HL-60/S4 treated with retinoic acid at 250 ng/mL for 4 days and 3 days (cell line): ENCODE data around the gene ALDH1A3.

Experiments used
- in situ Hi-C: fragments of 300-500 bp; cut with MboI; formaldehyde crosslinking; loops from 2 replicates; pipeline ENCODE4 v1.7.0; 2022; ENCODE audit warnings: low sequenced_read_pairs

The ALDH1A3 gene

DNA sequence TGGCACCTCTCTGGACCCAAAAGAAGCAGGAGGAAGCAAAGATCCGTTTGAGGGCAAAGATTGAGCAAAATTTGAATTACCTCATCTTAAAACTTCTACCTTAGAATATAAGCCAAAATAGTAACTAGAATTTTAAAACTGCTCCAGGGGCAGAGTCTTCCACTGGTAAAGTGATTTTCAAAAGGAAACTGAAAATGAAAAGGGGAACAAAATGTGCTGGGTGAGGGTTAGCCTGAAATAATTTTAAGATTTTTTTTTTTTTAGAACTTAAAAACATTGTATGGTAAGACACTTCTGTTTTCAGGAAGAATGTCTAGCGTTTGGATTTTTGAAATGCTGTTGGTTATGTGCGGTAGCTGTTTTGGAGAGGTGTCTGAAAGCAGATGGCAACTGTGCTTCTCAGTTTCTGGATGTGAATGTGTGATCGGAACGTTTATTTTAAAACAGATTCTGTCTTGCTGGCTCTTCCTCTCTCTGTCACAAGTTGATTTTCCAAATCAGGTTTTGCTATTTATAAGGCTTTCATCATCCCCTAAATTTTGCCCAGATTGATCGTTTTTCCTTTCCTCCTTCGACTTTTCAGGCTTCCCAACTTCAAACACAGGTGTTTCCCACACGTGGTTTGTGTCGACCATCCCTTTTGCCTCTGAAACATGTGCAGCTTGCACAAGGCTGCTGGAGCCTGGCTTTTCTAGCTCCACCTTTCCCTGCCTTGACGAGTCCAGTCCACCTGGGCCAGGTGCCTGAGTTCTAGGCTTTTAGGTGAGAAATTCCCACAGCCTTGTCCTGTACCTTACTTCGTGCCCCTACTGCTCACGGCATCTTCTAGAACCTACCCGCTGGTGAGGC, 42.8 kb downstream of the ALDH1A3 start:
- in situ Hi-C loops, result loop anchor here (25.0 kb wide), 1 partner anchor 340 kb away; the partner anchor contains the start of gene CHSY1

DNA sequence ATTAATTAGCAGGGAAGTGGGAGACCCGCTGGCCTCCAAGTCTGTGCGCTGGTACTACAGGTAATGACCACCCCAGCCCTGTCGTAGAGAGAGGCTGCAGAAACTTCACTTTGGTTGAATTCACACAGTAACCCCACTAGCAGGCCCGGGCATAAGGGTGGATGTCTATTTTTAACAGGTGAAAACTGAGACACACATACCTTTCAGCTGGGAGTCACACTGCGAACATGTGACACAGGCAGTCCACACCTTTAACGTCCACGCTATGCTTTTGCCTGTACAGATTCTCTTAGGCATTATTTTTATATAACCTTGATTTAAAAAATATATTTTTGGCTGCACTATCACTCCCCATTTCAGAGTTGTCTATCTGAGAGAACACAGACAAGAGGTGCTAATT, 43.4 kb downstream of the ALDH1A3 start:
- in situ Hi-C loops, result loop anchor here (25.0 kb wide), 1 partner anchor 339 kb away; the partner anchor contains the start of gene CHSY1

DNA sequence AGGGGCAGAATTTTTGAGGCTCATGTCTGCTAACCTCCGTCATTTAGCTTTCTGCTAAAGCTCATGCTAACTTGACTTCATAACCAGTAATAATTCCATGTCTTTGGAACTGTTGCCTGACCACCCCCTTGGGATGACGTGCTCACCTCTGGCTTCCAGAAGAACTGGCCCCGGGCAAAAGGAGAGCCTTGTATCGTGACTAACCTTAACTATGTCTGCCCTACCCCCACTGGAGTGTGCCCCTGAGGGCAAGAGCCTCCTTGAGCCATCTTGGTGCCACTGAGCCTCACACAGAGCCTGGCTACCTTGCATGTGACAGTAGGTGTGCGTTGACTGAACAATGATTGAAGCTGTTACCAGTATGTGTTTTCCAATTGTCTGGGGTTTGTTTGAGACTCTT, 44.3 kb downstream of the ALDH1A3 start:
- in situ Hi-C loops, result loop anchor here (25.0 kb wide), 1 partner anchor 338 kb away; the partner anchor contains the start of gene CHSY1

DNA sequence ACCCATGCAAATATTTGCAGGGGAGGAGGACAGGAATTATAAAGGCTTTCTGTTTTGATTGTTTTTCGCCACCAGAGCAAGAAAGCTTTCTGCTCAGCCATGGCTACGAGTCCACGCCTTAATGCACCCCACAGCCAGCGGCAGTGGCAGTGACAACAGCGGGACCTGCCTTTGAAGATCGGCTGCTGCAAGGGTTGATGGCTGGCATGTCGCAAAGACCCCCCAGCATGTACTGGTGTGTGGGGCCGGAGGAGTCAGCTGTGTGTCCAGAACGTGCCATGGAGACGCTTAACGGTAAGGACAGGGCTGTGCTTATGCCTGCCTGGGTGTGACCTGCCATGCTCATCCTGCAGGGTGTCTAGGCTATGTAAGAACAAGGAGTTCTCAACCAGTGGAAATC, 44.8 kb downstream of the ALDH1A3 start:
- in situ Hi-C loops, result loop anchor here (25.0 kb wide), 1 partner anchor 338 kb away; the partner anchor contains the start of gene CHSY1

DNA sequence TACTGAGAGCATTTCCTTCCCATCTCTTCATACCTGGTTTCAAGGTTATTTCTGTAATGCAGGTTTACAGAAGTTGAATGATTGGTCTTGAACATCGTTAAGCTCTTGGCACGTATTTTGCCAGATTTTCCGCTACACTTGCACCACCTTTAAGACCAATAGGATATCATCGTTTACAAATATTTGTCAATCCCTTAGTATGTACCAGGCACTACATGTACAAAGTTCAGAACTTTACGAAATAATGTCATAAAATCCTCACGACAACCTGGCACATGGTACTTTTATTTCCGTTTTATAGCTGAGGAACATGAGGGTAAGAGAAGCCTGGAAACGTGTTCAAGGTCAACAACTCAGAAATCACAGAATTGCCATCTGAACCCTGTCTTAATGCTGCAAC, 45.8 kb downstream of the ALDH1A3 start:
- in situ Hi-C loops, result no loop called here

DNA sequence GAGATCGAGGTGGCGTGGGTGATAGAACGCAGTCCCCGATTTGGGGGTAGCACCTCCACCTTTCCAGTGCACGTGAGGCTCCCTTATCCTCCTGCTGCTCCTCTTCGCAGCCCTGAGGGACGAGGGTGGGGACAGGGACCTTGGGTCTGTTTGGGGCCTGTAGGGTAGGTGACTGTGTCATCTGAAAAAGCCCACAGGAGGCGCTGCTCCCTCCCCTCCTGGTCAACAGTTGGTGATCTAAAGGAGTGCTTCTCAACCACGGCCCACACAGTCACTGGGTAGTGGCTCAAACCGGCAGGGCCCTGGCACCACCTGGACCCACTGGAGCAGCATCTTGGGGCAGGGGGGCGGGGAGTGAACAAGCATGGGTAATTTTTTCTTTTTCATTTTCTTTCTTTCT, 46.6 kb downstream of the ALDH1A3 start:
- in situ Hi-C loops, result no loop called here

DNA sequence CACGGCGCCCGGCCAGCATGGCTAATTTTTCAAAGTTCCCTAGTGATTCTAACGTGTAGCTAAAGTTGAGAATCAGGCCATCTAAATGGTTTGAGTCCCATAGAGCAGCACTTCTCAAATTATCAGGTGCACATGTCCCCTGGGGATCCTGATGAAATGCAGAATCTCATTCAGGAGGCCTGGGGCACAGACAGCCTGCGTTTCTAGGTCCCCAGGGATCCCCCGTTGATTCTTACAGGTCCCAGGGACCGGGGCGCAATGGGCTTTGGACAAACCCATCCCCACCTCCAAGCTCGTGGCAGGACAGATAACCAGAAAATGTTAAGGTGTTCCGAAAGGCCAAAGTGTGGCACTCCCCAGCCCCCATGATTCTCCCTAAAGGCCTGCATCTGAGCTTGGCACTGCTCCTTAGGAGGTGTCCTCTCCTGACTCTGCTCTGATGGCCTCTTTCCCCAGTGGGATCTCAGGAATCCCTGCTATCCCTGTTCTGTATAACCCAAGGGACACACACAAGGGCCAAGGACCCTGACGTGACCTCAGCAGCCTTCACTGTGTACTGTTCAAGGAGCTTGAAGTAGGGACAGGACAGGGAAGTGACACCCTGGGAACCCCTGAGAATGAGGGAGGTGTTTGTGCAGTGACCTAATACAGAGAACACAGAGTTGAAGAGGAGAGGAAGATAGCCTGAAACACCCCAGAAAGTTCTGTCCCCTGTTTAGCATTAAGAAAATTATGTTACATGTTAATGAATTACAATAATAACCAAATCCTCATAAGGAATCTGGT, 47.5 kb downstream of the ALDH1A3 start:
- in situ Hi-C loops, result no loop called here

DNA sequence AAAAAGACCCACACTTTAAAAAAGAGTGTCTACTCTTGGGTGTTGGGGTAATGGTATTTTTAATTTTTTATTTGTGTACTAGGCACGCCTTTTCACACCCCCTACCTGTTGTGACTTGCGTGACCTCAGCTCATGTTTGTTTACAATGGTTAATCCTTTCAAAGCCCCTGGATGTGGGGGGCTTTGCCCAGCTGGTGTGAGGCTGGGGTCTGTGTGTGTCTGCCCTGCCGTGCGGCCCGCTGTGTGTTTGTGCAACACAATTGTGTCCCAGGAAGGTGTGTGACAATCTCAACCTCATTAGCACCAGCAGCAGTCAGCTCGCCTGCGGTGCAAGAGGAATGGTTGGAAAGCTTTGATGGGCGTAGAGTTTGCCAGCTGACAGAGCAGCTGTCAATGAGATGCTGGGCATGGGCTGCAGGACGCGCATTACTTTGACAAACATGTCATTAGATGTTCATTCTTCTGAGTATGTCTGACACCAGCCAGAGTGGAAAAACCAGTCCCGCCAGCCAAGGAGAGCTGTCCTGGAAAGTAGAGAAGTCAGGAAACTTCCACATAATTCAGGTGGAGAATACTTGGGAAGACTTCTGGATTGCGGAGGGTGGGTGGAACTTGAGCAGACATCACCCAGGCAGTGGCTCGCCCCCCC, 49.1 kb downstream of the ALDH1A3 start:
- in situ Hi-C loops, result no loop called here

DNA sequence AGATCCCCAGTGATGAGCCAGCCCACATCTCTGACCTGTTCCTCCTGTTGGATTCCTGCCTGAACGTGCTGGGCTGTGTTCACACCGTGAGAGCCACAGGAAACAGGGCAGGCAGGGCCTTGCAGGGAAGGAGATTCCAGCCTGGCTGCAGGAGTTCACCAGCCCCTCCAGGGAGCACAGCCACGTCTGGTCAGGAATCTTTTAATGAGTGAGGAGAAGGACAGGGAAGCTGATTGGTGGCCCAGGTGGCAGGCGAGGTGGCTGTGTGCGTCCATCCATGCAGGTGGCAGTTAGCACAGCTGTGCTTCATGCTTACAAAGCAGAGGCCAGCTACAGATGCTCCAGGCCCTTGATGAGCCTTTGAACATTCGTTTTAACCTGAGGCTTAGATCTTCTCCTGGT, 50.0 kb downstream of the ALDH1A3 start:
- in situ Hi-C loops, result no loop called here

DNA sequence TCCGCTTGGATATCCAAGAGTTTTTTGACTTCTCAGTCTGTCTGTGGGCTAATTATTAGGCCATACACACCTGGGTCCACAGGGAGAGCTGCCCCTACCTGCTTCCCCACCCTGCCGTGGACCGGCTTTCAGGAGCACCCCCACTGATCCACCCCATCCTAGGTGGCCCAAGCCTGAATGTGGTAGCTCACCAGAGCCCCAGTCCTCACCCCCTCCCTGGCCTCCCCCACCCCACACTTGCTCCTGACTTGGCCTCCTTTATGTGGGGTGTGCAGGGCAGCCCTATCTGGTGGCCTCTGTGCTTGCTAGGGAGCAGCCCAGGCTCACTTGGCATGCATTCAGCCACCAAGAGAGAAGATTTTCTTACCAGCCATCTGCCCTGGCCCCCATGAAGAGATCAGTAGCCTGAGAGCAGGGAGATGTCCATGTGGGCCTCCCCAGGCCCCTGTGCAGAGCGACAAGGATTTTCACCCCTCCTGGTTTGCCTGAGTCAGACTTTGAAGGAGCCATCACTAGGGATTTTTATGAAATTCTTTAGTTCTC, 50.7 kb downstream of the ALDH1A3 start:
- in situ Hi-C loops, result no loop called here

DNA sequence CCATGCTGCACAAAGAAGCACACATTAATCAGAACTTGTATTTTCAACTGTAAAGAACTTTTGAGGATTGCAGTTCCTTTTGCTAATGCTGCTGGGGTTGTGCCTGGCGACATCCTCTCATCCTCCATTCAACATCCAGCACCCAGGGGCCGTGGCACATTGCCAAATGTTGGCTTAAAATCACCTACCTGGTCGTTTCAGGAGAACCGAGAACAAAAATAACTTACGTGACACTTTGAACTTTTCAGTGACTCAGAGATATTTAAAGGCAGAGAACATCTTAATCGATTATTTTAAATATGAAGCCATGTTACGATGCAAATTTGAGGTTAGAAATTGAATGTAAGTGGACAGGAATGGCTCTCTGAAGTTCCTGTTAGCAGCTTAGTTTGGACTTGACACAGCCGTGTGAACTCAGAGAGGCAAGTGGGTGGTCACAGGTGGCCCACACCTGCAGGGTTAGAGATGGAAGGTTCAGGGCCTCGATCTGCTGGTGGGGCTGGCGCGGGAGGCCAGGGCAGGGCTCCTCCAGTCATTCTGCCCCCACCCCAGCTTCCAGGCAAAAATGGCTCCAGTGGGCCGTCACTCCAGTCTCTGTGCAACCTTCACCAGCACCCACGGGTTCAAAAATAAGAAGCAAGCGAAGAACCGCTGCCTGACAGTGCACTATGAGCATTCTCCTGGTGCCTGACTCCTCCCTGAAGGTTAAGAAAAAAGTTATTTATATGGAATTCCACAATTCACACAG, 51.7 kb downstream of the ALDH1A3 start:
- in situ Hi-C loops, result no loop called here

DNA sequence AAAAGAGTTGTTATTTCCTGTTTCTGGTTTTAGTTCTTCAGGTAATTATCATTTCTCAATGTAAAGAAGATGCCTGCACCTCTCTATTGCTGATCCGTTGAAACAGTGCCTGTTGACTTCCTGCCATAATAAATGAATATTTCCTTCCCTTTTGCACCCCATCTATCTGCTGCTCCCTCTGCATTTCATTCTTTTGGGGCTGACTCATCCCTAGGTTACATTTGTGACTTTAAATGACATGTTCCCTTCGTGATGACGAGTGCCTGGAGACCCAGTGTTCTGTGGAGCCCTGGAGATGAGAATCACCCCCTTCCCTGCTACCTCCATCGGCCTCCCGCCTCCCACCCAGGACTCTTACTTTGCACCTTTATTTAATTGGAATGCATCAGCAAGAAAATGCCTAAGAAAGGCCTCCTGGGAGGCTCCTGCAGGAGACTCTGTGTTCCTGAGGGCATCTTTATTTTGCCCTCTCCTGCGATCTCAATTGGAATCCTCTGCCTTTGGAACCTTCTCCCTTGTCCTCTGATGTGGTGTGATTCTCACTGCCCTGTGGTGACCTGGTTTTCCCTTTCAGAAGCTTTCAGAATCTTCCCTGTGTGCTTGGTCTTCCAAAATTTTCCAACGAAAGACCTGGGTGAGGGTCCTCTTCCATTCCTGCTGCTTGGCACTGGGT, 53.2 kb downstream of the ALDH1A3 start:
- in situ Hi-C loops, result no loop called here

DNA sequence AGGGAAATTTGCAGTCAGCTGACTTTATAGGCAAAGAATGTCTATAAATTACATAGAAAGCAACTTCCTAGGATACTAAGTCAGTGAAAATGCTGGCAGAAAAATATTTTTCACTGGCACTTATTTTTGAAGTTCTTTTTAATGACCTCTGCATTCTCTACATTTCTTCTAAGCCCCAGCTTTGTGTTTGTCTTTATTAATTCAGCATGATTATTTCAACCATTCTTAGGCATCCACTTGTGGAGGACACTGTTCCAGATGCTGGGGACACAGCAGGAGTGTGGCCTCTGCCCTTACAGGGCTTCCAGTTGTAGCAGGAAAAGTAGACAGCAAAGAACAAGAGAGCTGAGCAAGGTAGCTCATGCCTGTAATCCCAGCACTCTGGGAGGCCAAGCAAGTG, 54.5 kb downstream of the ALDH1A3 start:
- in situ Hi-C loops, result no loop called here

DNA sequence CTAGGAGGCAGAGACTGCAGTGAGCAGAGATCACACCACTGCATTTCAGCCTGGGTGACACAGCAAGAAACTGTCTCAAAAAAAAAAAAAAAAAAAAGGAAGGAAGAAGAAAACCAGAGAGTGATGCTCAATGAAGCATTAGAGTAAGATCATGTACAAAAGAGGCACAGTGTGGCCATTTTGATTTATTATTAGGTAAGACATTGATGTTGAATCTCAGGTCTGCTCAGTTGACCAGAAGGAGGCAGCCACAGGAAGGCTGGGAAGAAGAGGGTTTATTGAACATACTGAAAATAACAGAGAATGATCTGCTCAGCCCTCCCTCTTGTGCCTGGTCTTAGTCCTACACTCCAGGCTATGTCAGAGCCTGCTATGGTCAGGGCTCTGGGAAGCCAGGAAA, 55.1 kb downstream of the ALDH1A3 start:
- in situ Hi-C loops, result no loop called here

DNA sequence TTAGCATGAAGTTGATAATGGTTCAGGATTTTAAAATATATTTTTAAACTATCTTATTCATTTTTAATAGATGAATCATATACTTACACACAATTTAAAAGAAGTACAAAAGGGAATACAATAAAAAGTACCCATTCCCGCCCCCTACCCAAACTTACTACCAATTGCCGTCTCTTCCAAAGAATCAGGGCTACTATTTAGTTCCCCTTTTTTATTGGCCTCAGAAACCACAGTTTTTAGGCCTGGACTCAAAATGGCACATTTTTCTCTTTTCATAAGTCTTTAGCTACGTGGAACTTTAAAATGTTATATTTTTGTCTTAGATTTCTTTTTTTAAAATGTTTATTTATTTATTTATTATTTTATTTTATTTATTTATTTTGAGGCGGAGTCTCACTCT, 57.5 kb downstream of the ALDH1A3 start:
- in situ Hi-C loops, result no loop called here

DNA sequence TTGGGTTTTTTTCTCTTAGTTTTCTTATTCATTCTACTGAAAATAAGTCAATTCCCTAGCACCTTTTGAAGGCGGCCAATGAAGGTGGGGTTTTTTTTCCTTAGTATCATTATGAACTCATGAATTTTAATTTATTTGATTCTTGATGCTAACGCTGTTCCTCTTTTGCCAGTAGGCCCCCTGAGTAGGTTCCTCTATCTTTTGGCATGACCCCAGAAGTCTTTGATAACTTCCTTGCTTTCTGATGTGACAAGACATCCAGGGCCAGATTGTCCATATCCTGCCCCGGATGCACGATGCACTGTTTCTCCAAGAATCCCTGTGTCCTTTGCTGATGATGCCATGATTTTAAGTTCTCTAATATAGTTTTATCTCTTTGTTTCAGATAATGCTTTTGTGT, 60.2 kb downstream of the ALDH1A3 start:
- in situ Hi-C loops, result no loop called here

DNA sequence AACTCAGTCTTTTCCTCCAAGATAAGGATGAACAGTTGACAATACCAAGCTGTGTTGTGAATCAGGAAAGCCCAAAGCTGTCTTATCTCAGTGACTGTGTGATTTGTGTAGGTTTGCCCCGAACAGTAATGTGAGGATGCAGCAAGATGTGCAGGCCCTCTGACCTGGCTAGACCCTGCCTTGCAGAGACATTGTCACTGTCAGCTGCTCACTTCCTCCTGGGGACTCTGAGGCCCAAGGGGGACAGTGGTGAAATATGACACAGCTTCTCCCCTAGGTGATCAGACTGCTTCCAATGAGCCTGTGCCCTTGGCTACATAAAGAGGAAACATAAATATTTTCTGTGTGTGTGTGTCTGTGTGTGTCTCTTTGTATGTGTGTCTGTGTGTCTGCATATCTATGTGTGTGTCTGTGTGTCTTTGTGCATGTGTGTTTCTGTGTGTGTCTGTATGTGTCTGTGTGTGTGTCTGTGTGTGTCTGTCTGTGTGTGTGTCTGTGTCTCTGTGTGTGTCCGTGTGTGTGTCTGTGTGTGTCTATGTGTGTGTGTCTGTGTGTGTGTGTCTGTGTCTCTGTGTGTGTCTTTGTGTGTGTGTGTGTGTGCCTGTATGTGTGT, 61.2 kb downstream of the ALDH1A3 start:
- in situ Hi-C loops, result no loop called here

DNA sequence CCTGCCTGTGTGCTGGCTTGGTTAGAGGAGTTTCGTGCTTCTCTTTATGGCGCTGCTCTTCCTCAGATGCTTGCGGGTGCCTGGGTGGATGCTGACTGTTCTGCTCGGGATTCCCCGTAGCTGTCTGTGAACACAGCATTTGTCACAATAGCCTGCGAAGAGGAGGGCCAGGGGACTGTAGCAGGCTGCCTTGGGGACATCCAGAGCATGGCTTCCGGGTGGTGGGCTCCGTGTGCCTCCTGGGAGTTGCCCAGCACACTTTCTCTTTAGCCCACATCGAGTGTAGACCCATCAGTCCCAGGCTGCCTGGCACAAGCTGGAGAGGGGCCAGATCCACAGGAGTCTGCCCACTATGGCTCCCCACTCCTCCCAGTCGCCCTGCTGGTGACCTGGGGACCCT, 61.9 kb downstream of the ALDH1A3 start:
- in situ Hi-C loops, result no loop called here

DNA sequence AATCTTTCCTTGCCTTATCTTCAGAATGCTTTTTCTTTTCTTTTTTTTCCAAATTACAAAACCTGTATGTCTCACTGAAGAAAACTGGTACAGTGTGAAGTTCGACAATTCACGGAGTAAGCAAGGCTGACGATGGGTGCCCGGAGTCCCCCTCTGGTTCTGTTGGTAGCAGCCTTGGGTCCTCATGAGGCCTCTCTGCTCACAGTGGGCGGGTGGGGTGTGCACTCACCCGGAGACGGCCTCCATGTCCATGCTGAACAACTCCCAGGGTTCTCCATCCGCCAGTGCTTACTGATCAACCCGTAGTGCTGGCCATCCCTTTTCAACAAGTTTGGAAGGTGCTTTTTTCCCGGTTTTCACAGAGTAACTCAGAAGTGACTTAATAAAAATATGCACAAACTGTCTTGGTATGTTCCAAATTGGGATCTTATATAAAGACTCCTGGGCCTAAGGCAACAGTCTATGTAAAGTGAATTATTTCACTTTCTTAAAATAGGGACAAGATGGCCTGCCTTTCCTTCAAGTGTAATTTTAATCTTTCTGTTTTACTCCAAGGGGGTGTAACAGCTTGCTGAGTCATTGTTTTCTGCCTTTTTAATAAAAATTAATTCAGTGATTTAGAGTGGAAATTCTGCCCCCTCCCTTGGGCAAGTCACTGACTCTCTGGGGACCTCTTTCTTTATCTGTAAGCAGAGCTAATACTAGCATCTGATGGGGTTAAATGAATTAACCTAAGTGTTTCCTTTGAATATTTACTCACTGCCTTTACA, 63.2 kb downstream of the ALDH1A3 start:
- in situ Hi-C loops, result no loop called here
